Panc1 (cell line): ENCODE results near the gene MUCL3.

ENCODE experiments used
- POLR2AphosphoS5 ChIP-seq: IDR thresholded peaks from 2 replicates; pipeline ENCODE4 v1.6.1; 2012; ENCODE audit warnings: mild to moderate bottlenecking, low read depth, low read length, moderate library complexity
- SIN3A ChIP-seq: IDR thresholded peaks from 2 replicates; pipeline ENCODE4 v1.6.1; 2012; ENCODE audit warnings: low read depth, mild to moderate bottlenecking, low read length, moderate library complexity, borderline replicate concordance; ENCODE audit not compliant: insufficient read depth
- TF ChIP-seq, protein P1 (sequence below): fragments of 450-650 bp; IDR thresholded peaks from 2 replicates; pipeline ENCODE4 v1.5.1; 2017; ENCODE audit warnings: mild to moderate bottlenecking
- TF ChIP-seq, protein P2 (sequence below), 2 experiments: IDR thresholded peaks; 2 replicates each; pipeline ENCODE4 v1.6.1; 2011 to 2012; ENCODE audit warnings: low read depth in 2 of 2, control low read depth in 1 of 2, low read length in 1 of 2, mild to moderate bottlenecking in 1 of 2, moderate library complexity in 1 of 2; ENCODE audit not compliant: insufficient read depth in 1 of 2

DNA sequence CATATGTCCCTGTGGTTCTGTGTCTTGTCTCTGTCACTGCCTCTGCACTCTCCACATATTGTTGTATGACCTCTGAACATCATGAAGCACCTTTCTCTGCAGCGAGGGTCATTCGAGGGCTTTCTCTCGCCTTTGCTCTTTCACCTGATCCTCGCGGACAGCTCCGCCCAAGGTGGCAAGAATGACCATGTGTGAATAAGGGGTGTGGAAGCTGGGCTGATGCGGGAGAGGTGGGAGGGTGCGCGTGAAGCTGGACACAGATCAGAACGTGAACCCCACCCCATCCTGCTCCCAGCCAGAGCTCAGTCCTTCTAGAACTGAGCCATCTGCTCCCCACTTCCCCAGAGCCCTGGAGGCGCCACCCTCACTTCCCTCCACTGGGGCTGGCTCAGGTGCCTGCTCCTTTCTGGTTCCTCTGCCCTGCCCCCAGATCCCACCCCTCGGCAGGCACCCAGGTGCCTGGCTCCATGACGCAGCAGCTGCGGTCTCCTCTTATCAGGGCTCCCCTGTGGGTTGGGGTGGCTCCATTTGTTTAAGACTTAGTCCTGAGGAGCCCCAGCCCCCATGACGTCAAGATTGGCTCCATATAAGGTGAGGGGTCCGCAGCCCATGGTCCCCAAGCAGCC, at the start of gene MUCL3:
- TF ChIP-seq, protein P1, sequence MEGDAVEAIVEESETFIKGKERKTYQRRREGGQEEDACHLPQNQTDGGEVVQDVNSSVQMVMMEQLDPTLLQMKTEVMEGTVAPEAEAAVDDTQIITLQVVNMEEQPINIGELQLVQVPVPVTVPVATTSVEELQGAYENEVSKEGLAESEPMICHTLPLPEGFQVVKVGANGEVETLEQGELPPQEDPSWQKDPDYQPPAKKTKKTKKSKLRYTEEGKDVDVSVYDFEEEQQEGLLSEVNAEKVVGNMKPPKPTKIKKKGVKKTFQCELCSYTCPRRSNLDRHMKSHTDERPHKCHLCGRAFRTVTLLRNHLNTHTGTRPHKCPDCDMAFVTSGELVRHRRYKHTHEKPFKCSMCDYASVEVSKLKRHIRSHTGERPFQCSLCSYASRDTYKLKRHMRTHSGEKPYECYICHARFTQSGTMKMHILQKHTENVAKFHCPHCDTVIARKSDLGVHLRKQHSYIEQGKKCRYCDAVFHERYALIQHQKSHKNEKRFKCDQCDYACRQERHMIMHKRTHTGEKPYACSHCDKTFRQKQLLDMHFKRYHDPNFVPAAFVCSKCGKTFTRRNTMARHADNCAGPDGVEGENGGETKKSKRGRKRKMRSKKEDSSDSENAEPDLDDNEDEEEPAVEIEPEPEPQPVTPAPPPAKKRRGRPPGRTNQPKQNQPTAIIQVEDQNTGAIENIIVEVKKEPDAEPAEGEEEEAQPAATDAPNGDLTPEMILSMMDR = no peak
- TF ChIP-seq POLR2AphosphoS5 (no peak), SIN3A (no peak)
- TF ChIP-seq, protein P2, sequence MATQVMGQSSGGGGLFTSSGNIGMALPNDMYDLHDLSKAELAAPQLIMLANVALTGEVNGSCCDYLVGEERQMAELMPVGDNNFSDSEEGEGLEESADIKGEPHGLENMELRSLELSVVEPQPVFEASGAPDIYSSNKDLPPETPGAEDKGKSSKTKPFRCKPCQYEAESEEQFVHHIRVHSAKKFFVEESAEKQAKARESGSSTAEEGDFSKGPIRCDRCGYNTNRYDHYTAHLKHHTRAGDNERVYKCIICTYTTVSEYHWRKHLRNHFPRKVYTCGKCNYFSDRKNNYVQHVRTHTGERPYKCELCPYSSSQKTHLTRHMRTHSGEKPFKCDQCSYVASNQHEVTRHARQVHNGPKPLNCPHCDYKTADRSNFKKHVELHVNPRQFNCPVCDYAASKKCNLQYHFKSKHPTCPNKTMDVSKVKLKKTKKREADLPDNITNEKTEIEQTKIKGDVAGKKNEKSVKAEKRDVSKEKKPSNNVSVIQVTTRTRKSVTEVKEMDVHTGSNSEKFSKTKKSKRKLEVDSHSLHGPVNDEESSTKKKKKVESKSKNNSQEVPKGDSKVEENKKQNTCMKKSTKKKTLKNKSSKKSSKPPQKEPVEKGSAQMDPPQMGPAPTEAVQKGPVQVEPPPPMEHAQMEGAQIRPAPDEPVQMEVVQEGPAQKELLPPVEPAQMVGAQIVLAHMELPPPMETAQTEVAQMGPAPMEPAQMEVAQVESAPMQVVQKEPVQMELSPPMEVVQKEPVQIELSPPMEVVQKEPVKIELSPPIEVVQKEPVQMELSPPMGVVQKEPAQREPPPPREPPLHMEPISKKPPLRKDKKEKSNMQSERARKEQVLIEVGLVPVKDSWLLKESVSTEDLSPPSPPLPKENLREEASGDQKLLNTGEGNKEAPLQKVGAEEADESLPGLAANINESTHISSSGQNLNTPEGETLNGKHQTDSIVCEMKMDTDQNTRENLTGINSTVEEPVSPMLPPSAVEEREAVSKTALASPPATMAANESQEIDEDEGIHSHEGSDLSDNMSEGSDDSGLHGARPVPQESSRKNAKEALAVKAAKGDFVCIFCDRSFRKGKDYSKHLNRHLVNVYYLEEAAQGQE (IDR thresholded peaks at IDR 0.05; ENCODE audit: insufficient read depth in 1 of 2, low read depth in 2 of 2, low read length in 1 of 2) = no peak
